ENCODE measurements around the gene KIRREL3.

- no peak for TF ChIP-seq TCF12 (IDR thresholded peaks at IDR 0.05; ENCODE audit: low read depth, low read length)
- no peak for TF ChIP-seq EGR1 (IDR thresholded peaks at IDR 0.05; ENCODE audit: borderline replicate concordance, low read depth, low read length)
These were observed 596.9 kb downstream of the KIRREL3 start for GRCh38 chr11:126403658-126404057.

Data from H1 (cell line).